NB4 (cell line): Measurements from ENCODE around the gene LCT.

Source experiments
- DNase-seq: peaks from one replicate; pipeline ENCODE4 v3.0.0; 2010; ENCODE audit warnings: low read depth
- H3K4me3 ChIP-seq: one replicate; pipeline ENCODE4 v1.5.1; 2011; ENCODE audit warnings: mild to moderate bottlenecking, low read depth, low read length, moderate library complexity
- CTCF ChIP-seq: IDR thresholded peaks from one replicate; pipeline ENCODE4 v1.5.1; 2012; ENCODE audit warnings: low read depth, low read length
- MAX ChIP-seq: IDR thresholded peaks from 2 replicates; pipeline ENCODE4 v1.6.1; 2011; ENCODE audit warnings: low read depth, low read length
- MYC ChIP-seq: IDR thresholded peaks from 2 replicates; pipeline ENCODE4 v1.6.1; 2011; ENCODE audit warnings: low read depth, low read length
- POLR2A ChIP-seq: IDR thresholded peaks from 2 replicates; pipeline ENCODE4 v1.6.1; 2011; ENCODE audit warnings: mild to moderate bottlenecking; ENCODE audit not compliant: insufficient read length; ENCODE audit errors: extremely low read depth

Gene LCT

GRCh38 chr2:135786823-135787222 is 50.2 kb downstream of the LCT start:
- H3K4me3 ChIP-seq, result no peak overlapping the region
- TF ChIP-seq MAX, result no peak
- TF ChIP-seq POLR2A, result no peak
- no peak for TF ChIP-seq CTCF
- no peak for TF ChIP-seq MYC
- no peak for DNase-seq

- peak; percentile 33 for DNase-seq
- TF ChIP-seq CTCF (no peak), MYC (no peak), MAX (no peak), POLR2A (no peak)
These were observed 52.0 kb downstream of the LCT start for GRCh38 chr2:135785032-135785431.

GRCh38 chr2:135783439-135783838 is 53.5 kb downstream of the LCT start:
- DNase-seq, result no peak
- TF ChIP-seq POLR2A, result no peak
- no peak overlapping the region for H3K4me3 ChIP-seq

More at GRCh38 chr2:135785032-135785431, 52.0 kb downstream of the LCT start:
- H3K4me3 ChIP-seq, result no peak overlapping the region

- H3K4me3 ChIP-seq, result no peak overlapping the region
- DNase-seq, result no peak
- TF ChIP-seq MAX (no peak), CTCF (no peak), MYC (no peak), POLR2A (no peak)
These were observed 54.8 kb downstream of the LCT start for GRCh38 chr2:135782231-135782630.

- no peak overlapping the region for H3K4me3 ChIP-seq
- DNase-seq, result no peak
- TF ChIP-seq MAX (no peak), CTCF (no peak), MYC (no peak)
These were observed 60.6 kb downstream of the LCT start for GRCh38 chr2:135776367-135776766.

- no peak for DNase-seq
- TF ChIP-seq POLR2A (no peak), CTCF (no peak), MYC (no peak), MAX (no peak)
- H3K4me3 ChIP-seq, result no peak overlapping the region
These were observed 61.6 kb downstream of the LCT start for GRCh38 chr2:135775420-135775819.
